ENCODE results near the gene FAM20C.

FAM20C gene

GRCh38 chr7:159370-160270 lies 32.8 kb upstream of the FAM20C start:
- DNase-seq (ENCODE audit: low spot score), result no peak

DNA sequence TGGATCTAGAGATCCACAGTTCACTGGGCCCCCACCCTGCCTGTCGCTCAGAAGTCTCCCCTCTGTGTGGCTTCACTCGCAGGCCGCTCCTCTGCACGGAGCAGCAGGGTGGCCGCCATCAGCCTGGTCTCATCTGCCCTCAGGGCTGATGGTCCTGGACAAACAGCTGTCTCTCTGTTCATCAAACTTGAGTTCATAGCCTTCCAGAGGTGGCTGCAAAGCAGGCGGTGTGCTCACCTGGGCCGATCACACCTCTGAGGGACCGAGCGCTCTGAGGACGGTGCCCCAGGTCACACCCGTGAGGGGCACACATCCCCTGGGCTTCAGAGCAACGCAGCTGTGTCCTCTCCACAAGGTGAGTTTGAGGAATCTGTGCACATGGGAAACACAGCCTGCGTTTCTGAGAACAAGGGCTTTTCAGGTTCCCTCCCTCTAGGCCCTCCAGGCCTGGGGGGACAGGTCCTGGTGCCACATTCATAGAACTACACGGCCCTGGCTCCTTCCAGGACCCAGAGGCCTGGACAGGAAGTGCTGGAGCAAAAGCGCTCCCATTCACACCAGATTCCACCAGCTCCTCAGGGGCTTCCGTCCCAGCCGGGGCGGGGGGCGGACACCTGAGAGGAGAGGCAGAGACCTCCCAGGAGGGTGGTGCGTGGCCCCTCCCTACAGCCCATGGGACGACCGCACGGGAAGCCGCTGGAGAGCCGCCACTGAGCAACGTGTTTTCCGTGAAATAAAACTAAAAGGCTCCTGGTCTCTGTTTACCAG lies 31.2 kb upstream of the FAM20C start:
- DNase-seq (ENCODE audit: low spot score), result no peak

GRCh38 chr7:162632-163297 lies 29.6 kb upstream of the FAM20C start:
- DNase-seq (ENCODE audit: low spot score), result no peak

- DNase-seq (ENCODE audit: low spot score), result no peak
These were observed 29.1 kb upstream of the FAM20C start for GRCh38 chr7:163298-163695.

- DNase-seq (ENCODE audit: low spot score), result no peak
These were observed 28.1 kb upstream of the FAM20C start for GRCh38 chr7:163971-164881.

DNA sequence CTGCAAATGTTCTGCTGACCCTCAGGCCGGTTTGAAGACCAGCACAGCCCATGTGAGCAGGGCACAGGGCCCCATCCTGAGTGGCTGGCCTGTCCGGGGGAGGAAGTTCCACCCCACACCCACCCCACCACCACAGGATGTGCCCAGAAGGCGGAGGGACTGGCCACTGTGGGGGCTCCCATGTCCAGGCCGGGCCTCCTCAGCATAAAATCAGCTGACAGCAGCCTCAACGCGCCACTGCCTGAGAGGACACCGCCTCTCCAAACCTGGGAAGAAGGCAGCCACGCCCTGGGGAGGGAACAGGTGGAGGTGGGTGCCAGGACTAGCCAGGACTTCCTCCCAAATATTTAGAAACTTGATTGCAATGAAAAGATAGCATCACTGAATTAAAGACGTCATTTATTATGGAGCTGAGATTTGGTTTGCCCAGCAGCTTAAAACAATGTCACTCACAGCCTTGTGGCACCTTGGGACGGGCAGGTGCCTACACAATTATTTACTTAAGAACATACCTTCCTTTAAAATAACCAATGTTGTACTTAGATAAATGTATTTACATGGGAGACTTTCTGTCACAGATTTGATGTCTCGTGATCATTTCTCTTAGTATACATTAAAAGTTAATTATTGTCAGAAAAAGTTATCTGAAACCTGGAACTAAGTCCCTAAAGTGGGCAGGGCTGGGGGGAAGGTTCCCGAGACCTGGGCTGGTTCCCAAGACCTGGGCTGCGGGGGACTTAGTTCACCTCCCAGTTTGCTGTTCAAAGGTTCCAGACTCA lies 27.3 kb upstream of the FAM20C start:
- DNase-seq (ENCODE audit: low spot score), result no peak

DNA sequence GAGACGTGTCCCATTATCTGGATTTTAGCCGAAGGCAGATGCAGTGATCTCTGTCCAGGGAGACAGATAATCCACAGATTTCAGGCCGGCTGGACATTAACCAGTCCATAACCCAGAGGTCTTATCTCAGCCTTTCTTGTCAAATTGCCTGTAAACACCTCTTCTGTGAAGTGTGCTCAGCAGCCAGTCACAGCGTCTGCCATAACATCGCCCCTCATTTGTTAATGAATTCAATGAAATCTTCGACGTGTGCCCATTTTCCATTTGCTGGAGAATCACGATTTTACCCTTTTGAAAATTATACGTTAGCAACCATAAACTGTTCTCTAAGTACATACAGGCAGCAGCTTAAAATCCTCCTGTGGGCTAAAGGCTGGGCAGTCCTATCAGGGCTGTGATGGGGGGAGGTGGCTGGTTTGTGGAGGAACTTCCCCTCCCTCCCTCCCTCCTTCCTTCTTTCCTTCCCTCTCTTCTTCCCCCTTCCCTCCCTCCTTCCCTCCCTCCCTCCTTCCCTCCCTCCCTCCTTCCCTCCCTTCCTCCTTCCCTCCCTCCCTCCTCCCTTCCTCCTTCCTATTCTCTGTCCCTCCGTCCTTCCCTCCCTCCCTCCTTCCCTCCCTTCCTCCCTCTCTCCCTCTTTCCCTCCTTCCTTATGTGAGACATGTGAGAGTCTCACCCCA lies 26.6 kb upstream of the FAM20C start:
- DNase-seq (ENCODE audit: low spot score), result no peak

DNA sequence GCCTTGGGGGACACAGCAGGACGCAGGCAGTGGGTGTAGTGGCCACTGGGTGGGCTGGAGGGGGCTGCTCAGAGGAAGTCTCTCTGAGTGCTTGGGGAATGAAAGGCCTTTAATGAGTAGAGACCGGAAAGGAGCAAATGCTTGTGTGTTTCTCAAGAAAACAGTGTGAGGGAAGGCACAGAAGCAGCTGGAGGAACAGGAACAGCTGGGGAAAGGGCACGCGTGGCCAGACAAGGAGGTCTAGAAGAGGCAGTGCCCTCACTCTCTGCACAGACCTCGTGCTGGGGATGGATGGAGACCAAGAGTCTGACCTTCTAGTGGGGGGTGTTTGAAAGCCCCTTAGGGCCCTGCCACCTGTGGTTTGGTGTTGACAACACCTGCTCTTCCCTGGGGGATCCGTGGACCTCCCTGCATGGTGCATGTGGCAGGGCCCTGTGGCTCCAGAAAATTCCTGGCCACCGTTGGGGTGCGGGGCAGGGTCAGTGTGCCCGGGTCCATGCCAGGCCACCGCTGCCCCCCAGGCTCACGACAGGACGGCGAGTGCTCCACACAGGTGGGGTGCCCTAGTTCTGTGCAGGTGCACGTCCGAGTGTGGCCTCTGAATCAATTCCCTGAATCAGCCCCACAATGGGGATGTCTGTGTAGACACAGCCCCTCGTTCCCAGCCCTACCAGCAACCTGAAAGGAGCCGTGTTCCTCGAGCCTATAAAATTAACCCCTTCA lies 25.9 kb upstream of the FAM20C start:
- no peak for DNase-seq (ENCODE audit: low spot score)

GRCh38 chr7:167090-167855 lies 25.1 kb upstream of the FAM20C start:
- DNase-seq (ENCODE audit: low spot score), result no peak

DNA sequence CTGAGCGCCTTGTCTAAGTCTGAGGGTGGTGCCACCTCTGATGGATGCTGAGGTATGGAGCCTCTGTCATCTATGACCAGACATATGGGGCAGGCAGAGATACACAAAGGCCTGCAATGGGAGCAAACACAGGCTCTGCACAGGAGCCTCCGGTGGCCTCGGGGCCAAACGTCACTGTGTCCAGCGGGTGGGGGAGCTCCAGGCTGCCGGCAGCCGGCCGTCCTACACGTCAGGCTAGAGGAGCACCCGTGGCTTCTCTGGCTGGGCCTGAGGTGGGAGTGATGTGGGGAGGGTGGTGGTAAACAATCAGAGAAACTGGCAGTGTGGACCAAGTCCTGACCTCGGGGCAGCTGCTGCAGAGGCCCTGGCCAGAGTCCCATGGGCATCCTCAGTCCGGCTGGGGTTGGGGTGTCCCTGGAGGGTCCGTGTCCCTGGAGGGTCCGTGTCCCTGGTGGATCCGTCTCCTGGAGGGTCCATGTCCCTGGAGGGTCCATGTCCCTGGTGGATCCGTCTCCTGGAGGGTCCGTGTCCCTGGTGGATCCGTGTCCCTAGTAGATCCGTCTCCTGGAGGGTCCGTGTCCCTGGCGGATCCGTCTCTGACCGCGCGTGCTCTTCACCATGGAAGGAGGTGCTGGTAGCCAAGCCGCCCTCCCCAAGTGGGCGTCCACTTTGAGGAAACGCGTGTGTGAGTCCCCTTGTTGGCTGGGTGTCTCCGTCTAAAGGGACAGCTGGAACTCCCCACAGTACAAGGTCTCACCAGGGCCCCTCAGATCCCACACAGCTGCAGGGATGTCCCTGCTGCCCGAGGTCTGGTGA lies 24.2 kb upstream of the FAM20C start:
- no peak for DNase-seq (ENCODE audit: low spot score)

DNA sequence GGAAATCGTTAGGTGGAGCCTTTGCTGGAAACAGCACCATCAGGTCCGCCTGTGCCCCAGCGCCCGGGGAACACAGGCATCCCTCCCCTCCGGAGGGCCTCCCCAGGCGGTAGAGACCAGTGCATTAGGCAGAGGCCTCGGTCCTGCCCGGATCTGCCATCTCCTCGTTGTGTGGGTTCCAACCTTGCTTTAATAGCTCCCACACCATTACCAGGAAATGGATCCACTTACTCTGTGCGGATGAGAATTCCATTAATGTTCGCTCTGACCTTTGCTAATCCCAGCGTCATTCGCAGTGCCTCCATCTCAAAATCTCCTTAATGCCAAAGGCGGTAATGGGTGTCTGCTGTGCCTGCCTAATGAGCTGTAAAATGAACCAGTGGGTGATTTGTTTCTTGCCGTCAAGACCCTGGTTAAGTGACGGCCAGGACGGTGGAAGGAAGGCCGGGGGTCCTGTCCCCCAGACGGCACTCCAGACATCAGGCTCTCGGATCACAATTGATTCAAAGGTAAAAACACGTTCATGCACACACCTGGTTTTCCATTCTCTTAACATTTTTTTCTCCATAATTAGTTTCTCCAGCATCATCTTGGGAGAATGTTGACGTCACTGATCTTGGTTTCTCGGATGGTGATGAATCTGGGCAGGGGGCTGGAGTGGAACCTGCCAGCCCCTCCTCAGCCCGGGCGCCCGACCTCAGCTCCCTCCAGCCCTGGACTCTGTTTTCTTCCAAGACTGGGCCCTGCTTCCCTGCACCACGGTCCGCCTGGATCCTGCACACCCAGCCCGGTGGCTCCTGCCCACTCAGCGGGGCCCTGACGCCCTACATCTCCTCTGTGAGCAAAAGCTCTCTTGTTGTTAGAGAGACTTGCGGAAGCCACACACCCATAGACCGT lies 22.8 kb upstream of the FAM20C start:
- DNase-seq (ENCODE audit: low spot score), result no peak

GRCh38 chr7:170551-171363 lies 21.6 kb upstream of the FAM20C start:
- DNase-seq (ENCODE audit: low spot score), result no peak

- no peak for DNase-seq (ENCODE audit: low spot score)
These were observed 20.9 kb upstream of the FAM20C start for GRCh38 chr7:171364-171904.

DNA sequence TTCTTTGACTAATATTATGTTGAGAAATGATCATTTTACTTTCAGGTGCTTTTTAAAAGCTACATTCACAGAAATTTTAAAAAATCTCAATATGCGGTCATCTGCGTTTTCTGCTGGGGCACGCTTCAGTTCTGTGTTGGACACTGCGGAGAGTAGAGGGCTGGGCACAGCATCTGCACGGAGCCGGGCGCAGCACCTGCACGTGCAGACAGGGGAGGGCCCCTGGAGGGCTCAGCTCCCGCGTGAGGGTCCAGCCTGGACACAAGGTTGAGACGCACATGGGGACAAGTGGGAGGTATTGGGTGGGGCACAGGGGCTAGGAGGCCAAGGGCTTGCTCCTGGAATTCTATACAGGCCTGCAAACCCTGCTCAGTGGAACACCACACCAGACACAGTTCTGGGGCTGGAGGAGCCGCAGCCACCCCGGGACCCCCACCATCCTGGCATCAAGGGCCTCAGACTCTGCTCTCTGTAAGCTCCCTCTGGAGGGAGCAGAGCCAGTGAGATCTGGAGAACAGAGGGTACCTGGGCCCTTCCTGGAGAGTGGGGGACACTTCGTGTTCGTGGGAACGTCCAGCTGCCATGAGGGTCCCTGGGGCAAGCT lies 20.4 kb upstream of the FAM20C start:
- no peak for DNase-seq (ENCODE audit: low spot score)

- no peak for DNase-seq (ENCODE audit: low spot score)
These were observed 19.0 kb upstream of the FAM20C start for GRCh38 chr7:173209-173918.

Data from HuH-7.5 (cell line).